ENCODE results near the gene TPD52L1.
A peak's percentile ranks its signal among the peaks of the same experiment; 100 is the strongest.
"Not testable (repeated sequence)": the region's sequence is repeated elsewhere in the genome, so short reads cannot be mapped to it uniquely, and the experiment has no call there.

Gene TPD52L1

DNA sequence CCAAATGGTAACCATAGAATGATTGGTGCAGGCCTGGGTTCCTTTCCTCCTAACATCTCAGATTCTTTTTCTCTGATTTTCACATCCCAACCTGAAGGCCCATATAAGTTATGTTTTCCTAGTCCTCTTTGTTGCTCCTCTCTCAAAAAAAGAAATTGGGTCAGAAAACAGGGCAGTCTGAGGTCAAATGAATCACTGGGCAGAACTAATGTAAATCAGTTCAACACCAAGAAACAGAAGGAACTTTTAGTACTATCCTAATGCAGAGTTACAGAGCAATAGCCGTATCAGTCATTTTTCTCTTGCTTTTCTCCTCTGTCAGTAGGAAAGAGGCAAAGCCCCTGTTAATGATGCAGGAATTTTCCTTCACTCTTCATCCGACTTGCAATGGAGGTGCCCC is 11.0 kb upstream of the TPD52L1 start:
- peak; percentile 55 for DNase-seq (ENCODE audit: low read depth)

DNA sequence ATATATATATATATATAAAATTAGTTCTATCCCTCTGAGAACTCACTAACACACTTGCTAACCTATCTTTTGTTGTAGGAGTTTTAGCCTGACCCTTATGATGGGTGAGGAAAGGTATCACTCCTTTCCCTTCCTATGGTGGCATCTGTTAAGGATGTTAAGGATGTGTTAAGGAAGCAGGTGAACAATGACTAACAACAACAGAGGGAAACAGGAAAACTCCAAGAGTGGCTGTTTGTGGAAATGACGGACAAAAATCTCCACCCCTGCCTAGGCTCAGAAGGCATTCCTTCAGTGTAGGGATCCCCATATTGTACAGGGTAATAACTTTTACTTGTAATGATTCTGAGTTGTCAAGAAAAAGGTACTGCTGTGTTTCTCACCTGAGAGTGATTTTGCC is 8.8 kb upstream of the TPD52L1 start:
- no peak for DNase-seq (ENCODE audit: low read depth)

GRCh38 chr6:125149256-125150144 is 4.1 kb upstream of the TPD52L1 start:
- DNase-seq (ENCODE audit: low read depth) = peak; percentile 78

GRCh38 chr6:125151700-125152099 is 1.9 kb upstream of the TPD52L1 start:
- no peak for DNase-seq (ENCODE audit: low read depth)

DNA sequence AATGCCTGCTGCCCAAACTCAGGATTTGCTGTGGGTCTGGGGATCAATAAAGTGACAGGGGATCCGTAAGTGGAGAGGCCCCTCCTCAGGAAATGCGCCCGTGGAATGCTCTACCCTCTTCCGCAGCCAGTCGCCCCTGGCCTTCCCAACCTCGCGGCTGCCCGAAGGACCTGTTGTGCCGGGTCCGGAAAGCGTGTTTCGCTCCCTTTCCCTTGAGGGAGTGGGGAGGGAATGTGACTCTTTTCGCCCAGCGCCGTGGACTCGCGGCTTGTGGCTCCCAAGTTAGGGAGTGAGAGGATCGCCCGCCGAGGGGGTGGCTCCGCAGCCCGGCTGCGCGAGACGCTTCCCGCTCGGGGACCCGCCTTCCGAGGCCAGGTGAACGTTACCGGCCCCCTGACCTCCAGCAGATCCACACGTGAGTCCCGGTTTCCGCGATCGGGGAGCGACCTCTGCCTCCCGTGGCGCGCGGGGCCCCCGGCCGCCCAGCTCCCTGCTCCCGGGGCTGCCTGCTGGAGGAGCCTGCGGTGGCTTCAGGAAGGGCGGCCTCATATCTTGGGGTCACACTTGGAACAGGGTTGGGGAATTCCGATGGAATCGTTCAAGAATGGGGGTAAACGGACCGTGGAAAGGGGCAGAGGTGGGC is 666 bp downstream of the TPD52L1 start:
- peak; percentile 36 for DNase-seq (ENCODE audit: low read depth)

GRCh38 chr6:125154761-125155135 is 1.2 kb downstream of the TPD52L1 start:
- peak; percentile 6 for DNase-seq (ENCODE audit: low read depth)

- DNase-seq (ENCODE audit: low read depth) = peak; percentile 8
These were observed 1.8 kb downstream of the TPD52L1 start for GRCh38 chr6:125155344-125155743.

DNA sequence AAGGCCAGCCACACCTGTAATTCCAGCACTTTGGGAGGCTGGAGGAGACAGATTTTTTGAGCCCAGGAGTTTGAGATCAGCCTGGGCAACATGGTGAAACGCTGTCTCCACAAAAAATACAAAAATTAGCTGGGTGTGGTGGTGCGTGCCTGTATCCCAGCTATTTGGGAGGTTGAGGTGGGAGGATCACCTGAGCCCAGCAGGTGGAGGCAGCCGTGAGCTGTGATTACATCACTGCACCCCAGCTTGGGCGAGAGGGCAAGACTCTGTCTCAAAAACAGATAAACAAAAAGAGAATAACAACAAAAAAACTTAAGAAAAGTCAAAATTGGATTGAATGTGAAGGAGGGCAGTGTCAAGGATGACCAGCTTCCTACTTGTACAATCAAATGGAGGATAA is 2.9 kb downstream of the TPD52L1 start:
- DNase-seq (ENCODE audit: low read depth) = no peak

DNA sequence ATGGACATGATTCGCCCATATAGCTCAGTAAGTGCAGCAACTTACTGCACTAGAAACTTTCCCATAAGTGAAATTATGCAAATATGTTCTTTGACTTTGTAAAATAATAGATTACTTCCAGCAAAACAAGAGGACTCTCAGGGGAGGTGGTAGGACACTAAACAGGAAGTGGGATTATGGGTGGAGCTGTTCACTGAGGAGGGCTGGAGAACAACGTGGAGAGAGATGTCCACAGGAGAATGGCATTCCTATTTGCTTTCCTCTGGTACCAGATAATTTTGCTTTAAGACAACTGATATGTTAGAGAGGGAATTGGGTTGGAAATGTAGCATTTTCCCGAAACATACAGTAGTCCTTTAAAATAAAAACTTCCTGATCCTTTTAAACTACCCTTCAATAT is 3.7 kb downstream of the TPD52L1 start:
- DNase-seq (ENCODE audit: low read depth) = peak; percentile 20

DNA sequence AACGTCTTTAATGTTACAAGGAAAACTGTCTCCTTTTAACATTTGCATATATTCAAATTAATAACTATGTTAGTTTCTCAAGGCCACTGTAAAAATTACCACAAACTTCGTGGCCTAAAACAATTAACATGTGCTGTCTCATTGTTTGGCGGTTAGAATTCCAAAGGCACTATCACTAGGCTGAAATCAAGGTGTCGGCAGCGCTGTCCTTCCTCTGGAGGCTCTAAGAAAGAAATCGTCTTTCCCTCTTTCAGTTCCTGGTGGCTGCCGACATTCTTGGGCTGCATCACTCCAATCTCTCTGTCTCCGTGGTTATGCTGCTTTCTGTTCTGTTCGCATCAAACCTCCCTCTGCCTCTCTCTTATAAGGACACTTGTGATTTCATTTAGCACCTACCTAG is 4.2 kb downstream of the TPD52L1 start:
- DNase-seq (ENCODE audit: low read depth) = no peak

- not testable (repeated sequence) for DNase-seq (ENCODE audit: low read depth)
These were observed 9.8 kb downstream of the TPD52L1 start for GRCh38 chr6:125163339-125163738.

DNA sequence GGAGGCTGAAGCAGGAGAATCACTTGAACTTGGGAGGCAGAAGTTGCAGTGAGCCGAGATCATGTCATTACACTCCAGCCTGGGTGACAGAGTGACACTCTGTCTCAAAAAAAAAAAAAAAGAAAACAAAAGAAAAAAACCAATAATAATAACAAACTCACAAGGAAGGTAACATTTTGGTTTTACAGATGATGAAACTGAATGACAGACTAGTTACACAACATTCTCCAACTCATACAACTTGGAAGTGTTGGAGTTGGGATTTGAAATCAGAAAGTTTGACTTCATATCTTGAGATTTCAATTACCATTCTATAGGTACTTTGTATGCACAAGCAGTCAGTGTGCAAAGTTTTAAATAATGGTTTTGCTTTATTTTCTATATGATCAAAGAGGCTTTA is 10.2 kb downstream of the TPD52L1 start:
- no peak for DNase-seq (ENCODE audit: low read depth)

DNA sequence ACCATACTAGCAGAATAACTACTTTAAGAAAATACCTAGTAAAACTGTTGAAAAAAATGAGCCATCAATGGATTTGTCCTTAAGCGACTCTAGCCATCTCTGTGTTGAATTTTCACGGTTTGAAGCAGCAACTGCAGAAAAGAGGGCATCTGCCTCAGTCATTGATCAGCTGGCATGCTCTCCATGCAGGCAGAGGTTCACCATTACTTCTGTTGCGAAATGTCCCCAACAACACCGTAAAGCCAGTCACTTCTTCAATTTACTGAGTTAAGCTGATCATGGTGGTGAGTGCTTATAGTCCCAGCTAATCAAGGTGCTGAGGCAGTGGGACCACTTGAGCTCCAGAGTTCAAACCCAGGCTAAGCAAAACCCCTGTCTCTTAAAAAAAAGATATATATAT is 11.1 kb downstream of the TPD52L1 start:
- no peak for DNase-seq (ENCODE audit: low read depth)

- DNase-seq (ENCODE audit: low read depth) = peak; percentile 69
These were observed 11.7 kb downstream of the TPD52L1 start for GRCh38 chr6:125165256-125165655.

GRCh38 chr6:125165776-125166175 is 12.2 kb downstream of the TPD52L1 start:
- no peak for DNase-seq (ENCODE audit: low read depth)

GRCh38 chr6:125166711-125167110 is 13.1 kb downstream of the TPD52L1 start:
- no peak for DNase-seq (ENCODE audit: low read depth)

DNA sequence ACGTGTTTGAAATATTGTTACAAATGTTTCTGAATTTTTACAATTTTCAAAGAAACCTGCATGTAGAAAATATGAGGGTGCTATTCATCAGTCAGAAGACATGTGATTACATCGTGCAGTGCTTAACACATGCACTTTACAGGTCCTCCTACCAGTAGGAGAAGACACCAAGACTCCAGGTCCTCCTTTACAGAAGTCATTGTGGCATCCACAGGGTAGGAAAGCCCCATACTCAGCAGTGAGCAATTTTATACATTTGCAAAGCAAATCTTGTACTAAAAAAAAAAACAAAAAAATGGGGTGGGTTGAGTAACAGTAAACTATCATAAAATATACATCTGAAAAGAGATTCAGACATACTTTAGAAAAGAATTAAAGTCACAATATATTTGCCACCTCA is 14.0 kb downstream of the TPD52L1 start:
- no peak for DNase-seq (ENCODE audit: low read depth)

GRCh38 chr6:125169058-125169457 is 15.5 kb downstream of the TPD52L1 start:
- peak; percentile 77 for DNase-seq (ENCODE audit: low read depth)

GRCh38 chr6:125169522-125169921 is 15.9 kb downstream of the TPD52L1 start:
- no peak for DNase-seq (ENCODE audit: low read depth)

DNA sequence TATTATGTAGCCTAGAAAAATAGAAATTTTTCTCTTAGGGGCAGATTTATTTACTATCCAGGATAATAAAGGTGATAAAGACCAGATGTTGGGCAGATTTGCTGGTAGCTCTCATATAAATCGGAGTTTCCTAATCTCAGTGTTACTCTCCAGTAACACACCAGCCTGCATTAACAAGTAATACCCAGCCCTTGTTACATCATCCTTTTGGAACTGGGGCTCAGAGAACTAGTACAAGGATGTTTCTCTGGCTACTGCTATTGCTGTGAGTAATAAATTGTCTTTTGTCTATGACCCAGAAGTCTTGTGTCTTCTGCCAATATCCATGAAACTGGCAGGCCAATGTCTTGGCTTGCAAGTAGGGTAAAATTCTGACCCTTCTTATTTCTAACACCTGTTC is 16.8 kb downstream of the TPD52L1 start:
- peak; percentile 78 for DNase-seq (ENCODE audit: low read depth)

DNA sequence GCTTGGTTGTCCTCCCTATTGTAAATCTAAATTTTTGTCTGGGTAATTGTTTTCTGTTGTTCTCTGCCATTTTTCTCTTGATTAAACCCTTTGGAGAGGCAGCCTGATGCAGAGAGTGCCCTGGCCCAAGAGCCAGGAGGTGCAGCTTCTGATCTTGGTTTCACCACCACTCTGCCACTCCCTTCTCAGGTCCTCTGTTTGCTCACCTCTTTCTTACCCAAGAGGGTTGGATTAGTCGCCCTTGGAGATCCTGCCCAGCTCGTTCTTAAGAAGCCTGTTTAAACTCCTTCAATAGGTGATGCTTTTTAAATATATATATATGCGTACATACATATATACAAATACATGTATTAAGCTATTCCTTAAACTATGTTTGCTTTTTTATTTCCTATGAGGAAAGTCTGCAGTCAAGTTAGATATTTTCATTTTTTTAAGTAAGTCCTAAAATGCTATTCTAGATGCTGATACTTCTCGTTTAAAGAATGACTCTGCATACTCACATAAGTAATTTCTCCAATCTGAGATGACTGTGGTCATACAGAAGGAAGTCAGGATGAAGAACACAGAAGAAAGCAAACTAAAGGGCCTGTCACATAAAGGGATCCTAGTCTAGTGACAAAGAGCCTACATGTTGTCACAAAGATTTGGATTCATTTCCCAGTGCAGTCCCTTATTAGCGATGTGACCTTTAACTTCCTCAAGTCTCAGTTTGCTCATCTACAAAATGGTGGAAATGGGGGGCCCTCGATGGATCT is 19.9 kb downstream of the TPD52L1 start:
- no peak for DNase-seq (ENCODE audit: low read depth)

DNA sequence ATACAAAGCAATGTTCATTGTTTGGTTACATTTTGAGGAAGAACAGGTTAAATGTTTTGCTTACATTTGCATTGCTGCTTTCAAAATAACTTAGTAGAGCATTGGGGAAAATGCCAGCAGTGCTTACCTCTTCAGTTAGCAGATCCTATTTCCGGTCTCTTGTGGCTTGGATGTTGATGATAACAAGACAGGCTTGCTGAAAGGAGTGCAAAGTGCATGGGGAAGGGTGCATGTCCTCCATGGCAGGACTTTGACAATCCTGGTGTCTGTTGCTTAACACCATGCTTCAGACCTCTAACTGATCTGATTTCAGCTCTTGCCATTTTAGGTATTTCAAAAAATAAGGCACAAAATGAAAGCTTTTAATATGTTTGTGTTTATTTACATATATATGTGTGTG is 21.1 kb downstream of the TPD52L1 start:
- DNase-seq (ENCODE audit: low read depth) = no peak
